NCI-H774 (cell line): ENCODE measurements around the gene RAD23B.
"Not testable (repeated sequence)": the region's sequence is repeated elsewhere in the genome, so short reads cannot be mapped to it uniquely, and the experiment has no call there.

Source experiments
- DNase-seq: peaks from one replicate; lab custom pipeline; 2025; lab: John Stamatoyannopoulos, UW

The RAD23B gene

GRCh38 chr9:107293543-107294085, 10.5 kb downstream of the RAD23B start:
- DNase-seq = no peak

GRCh38 chr9:107294756-107295155, 11.7 kb downstream of the RAD23B start:
- no peak for DNase-seq

- no peak for DNase-seq
Measured at GRCh38 chr9:107295995-107296394, 12.9 kb downstream of the RAD23B start.

- not testable (repeated sequence) for DNase-seq
Measured at GRCh38 chr9:107296592-107296991, 13.5 kb downstream of the RAD23B start.

- no peak for DNase-seq
Measured at GRCh38 chr9:107299437-107299836, 16.4 kb downstream of the RAD23B start.

- no peak for DNase-seq
Measured at GRCh38 chr9:107306308-107306707, 23.2 kb downstream of the RAD23B start.

GRCh38 chr9:107307331-107307730, 24.3 kb downstream of the RAD23B start:
- DNase-seq = no peak

GRCh38 chr9:107308461-107308860, 25.4 kb downstream of the RAD23B start:
- DNase-seq = no peak

GRCh38 chr9:107309271-107309670, 26.2 kb downstream of the RAD23B start:
- no peak for DNase-seq

- no peak for DNase-seq
Measured at GRCh38 chr9:107312376-107313050, 29.4 kb downstream of the RAD23B start.

- DNase-seq = no peak
Measured at GRCh38 chr9:107313555-107314096, 30.5 kb downstream of the RAD23B start.

GRCh38 chr9:107314763-107315162, 31.7 kb downstream of the RAD23B start:
- no peak for DNase-seq

GRCh38 chr9:107316795-107317661, 33.9 kb downstream of the RAD23B start:
- no peak for DNase-seq

- no peak for DNase-seq
Measured at GRCh38 chr9:107322643-107323042, 39.6 kb downstream of the RAD23B start.

- DNase-seq = no peak
Measured at GRCh38 chr9:107323836-107324585, 40.9 kb downstream of the RAD23B start.

GRCh38 chr9:107325842-107326241, 42.8 kb downstream of the RAD23B start:
- DNase-seq = no peak

- DNase-seq = no peak
Measured at GRCh38 chr9:107328510-107328909, 45.4 kb downstream of the RAD23B start.

GRCh38 chr9:107330420-107330819, 47.3 kb downstream of the RAD23B start:
- DNase-seq = no peak

GRCh38 chr9:107332883-107333282, 49.8 kb downstream of the RAD23B start:
- DNase-seq = no peak

- no peak for DNase-seq
Measured at GRCh38 chr9:107333363-107333762, 50.3 kb downstream of the RAD23B start.

- no peak for DNase-seq
Measured at GRCh38 chr9:107334103-107334776, 51.2 kb downstream of the RAD23B start.
